Omental fat pad (tissue), 4 donors: ENCODE data around the gene SLC26A8. TPM values are rescaled to one million over a fixed set of nuclear protein-coding genes. Genes with fewer than 3 reads are reported as not detected.

ENCODE experiments used
- ATAC-seq: fragments of 150-250 bp; one replicate; pipeline ENCODE4 v1.9.1; 2016; ENCODE audit warnings: mild to moderate bottlenecking, moderate library complexity; ENCODE audit not compliant: low FRiP score
- DNase-seq: peaks from one replicate; pipeline ENCODE4 v3.0.0-alpha.2; 2019; ENCODE audit warnings: low spot score
- CTCF ChIP-seq, 3 donors: fragments of 450-650 bp; IDR thresholded peaks; one replicate each; pipeline ENCODE4 v1.5.1; 2016 to 2017; ENCODE audit warnings: antibody characterized with exemption in 3 of 3, mild to moderate bottlenecking in 3 of 3, moderate library complexity in 2 of 3
- total RNA-seq, 4 donors: library from RNA; depleted of rRNA; stranded (reverse); fragments of >200 nt; gene quantifications; one replicate each; pipeline ENCODE4 v1.1.0, GENCODE V29; 2016

Gene SLC26A8
- total RNA-seq, 4 donors from 2014 or later: 0.12 to 3.3 (median 0.54) TPM

GRCh38 chr6:35905141-35905785 lies 119.2 kb downstream of the SLC26A8 start:
- no peak for ATAC-seq
- TF ChIP-seq CTCF (IDR thresholded peaks at IDR 0.05): no peak

GRCh38 chr6:35903679-35904078 lies 120.8 kb downstream of the SLC26A8 start:
- ATAC-seq: no peak
- no peak for TF ChIP-seq CTCF (IDR thresholded peaks at IDR 0.05)
- no peak for DNase-seq

More at GRCh38 chr6:35905141-35905785, 119.2 kb downstream of the SLC26A8 start:
- DNase-seq: no peak

GRCh38 chr6:35900448-35900847 lies 124.0 kb downstream of the SLC26A8 start:
- no peak for DNase-seq
- TF ChIP-seq CTCF (IDR thresholded peaks at IDR 0.05): no peak
- ATAC-seq: no peak

GRCh38 chr6:35898003-35898402 lies 126.4 kb downstream of the SLC26A8 start:
- ATAC-seq (no peak), DNase-seq (no peak)
- TF ChIP-seq CTCF (IDR thresholded peaks at IDR 0.05): no peak

- TF ChIP-seq CTCF (IDR thresholded peaks at IDR 0.05): no peak
- DNase-seq: no peak
- no peak for ATAC-seq
These were observed 127.0 kb downstream of the SLC26A8 start for GRCh38 chr6:35897486-35897885.

GRCh38 chr6:35897036-35897435 lies 127.4 kb downstream of the SLC26A8 start:
- TF ChIP-seq CTCF (IDR thresholded peaks at IDR 0.05): no peak
- DNase-seq: no peak
- no peak for ATAC-seq

GRCh38 chr6:35896228-35896627 lies 128.2 kb downstream of the SLC26A8 start:
- DNase-seq (no peak), ATAC-seq (no peak)
- TF ChIP-seq CTCF (IDR thresholded peaks at IDR 0.05): no peak
